Measurements from ENCODE around the gene DCLRE1B. TPM values are rescaled to one million over a fixed set of nuclear protein-coding genes. Genes with fewer than 3 reads are reported as not detected.

DCLRE1B gene
- total and polyA plus RNA-seq, 9 of the 15 experiments (the other 6 are each of a cell fraction or from before 2014, with no cell fraction given), result 10.6 to 28.8 (median 17.2) TPM

DNA sequence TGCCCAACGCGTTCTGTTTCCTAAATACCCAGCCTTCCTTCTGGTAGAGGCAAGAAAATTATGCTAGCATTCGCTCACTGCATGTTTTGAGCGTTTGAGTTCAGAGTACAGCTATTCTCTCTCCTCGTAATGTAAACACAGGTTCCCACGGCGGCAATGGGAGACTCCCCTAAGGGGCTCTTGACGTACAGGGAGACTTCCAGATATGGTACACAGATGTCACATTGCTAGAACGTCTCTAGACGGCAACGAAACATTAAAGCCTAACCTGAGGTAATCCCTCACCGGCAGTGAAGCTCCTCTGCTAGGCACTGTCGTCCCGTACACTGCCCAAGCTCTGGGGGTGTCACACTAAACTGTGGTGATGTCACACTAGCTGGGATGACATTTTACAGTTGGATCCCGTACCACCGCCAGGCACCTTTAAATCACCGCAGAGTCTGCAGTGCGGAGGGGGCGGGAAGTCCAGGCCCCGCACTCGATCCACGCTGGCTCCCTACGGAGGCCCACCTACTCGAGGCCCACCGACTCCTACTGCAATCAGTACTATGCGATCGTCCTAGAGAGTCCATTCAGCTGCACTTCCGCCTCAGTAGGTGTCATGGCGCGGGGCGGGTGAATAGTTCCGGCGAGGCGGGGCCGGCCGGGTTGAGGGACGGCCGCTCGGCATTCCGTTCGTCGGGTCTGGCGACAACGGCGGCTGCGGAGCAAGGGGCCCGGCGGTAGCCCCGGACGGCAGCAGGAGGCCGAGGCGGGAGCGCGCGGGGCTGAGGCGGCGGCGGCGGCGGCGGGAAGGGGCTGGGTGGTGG is 24.0 kb downstream of the DCLRE1B start, which contains the start of gene HIPK1 (continued):
- peak; percentile 98 for TF ChIP-seq ATF7 (IDR thresholded peaks at IDR 0.05)
- no peak for TF ChIP-seq MTF1 (CRISPR knock-in tag; IDR thresholded peaks at IDR 0.05; ENCODE audit: borderline replicate concordance)
- peak; percentile 49 for TF ChIP-seq FIP1L1 (IDR thresholded peaks at IDR 0.05; ENCODE audit: low read depth, low read length, poor library complexity, severe bottlenecking)
- TF ChIP-seq HMG20B (CRISPR knock-in tag; IDR thresholded peaks at IDR 0.05), result no peak
- TF ChIP-seq HMGN3 (IDR thresholded peaks at IDR 0.05; ENCODE audit: borderline replicate concordance, extremely low read depth, insufficient read length, low read depth, low read length), result peak; percentile 83
- no peak for TF ChIP-seq XRCC4 (IDR thresholded peaks at IDR 0.05; ENCODE audit: extremely low read depth, insufficient read depth, insufficient read length)
- TF ChIP-seq THRA (IDR thresholded peaks at IDR 0.05), result no peak
- TF ChIP-seq SPI1 (IDR thresholded peaks at IDR 0.05; ENCODE audit: borderline replicate concordance, low read depth, low read length), result peak; percentile 59; the same call in 1 of the 2 replicates
- TF ChIP-seq, protein P1, sequence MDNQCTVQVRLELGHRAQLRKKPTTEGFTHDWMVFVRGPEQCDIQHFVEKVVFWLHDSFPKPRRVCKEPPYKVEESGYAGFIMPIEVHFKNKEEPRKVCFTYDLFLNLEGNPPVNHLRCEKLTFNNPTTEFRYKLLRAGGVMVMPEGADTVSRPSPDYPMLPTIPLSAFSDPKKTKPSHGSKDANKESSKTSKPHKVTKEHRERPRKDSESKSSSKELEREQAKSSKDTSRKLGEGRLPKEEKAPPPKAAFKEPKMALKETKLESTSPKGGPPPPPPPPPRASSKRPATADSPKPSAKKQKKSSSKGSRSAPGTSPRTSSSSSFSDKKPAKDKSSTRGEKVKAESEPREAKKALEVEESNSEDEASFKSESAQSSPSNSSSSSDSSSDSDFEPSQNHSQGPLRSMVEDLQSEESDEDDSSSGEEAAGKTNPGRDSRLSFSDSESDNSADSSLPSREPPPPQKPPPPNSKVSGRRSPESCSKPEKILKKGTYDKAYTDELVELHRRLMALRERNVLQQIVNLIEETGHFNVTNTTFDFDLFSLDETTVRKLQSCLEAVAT (IDR thresholded peaks at IDR 0.05), result peak in 1 of 2 experiments; percentile 99; a peak in 2 of 4 replicates
- no peak for TF ChIP-seq CHD1 (IDR thresholded peaks at IDR 0.05; ENCODE audit: low read length)
- no peak for TF ChIP-seq WHSC1 (IDR thresholded peaks at IDR 0.05; ENCODE audit: low read length)
- no peak for TF ChIP-seq RBM17 (IDR thresholded peaks at IDR 0.05; ENCODE audit: borderline replicate concordance, low read depth, low read length)
- TF ChIP-seq ZNF217 (CRISPR knock-in tag; IDR thresholded peaks at IDR 0.05), result no peak
- TF ChIP-seq ZNF77 (CRISPR knock-in tag; IDR thresholded peaks at IDR 0.05), result no peak
- TF ChIP-seq ZNF212 (CRISPR knock-in tag; IDR thresholded peaks at IDR 0.05), result no peak
- TF ChIP-seq THAP7 (CRISPR knock-in tag; IDR thresholded peaks at IDR 0.05), result no peak
- TF ChIP-seq ZNF518B (CRISPR knock-in tag; IDR thresholded peaks at IDR 0.05), result no peak
- peak; percentile 100 for TF ChIP-seq ELF1 (tag; IDR thresholded peaks at IDR 0.05)
- TF ChIP-seq HNRNPLL (IDR thresholded peaks at IDR 0.05; ENCODE audit: low read depth, low read length, poor library complexity, severe bottlenecking), result peak; percentile 65
- TF ChIP-seq NCOA1 (IDR thresholded peaks at IDR 0.05; ENCODE audit: low read depth), result peak; percentile 91
- TF ChIP-seq DDX20 (tag; IDR thresholded peaks at IDR 0.05; ENCODE audit: low read depth), result no peak
- no peak for TF ChIP-seq NFIX (CRISPR knock-in tag; IDR thresholded peaks at IDR 0.05; ENCODE audit: low read depth)

All from K562 (cell line).